Body of pancreas (tissue), 4 donors: ENCODE results near the gene CENPC. TPM values are rescaled to one million over a fixed set of nuclear protein-coding genes. Genes with fewer than 3 reads are reported as not detected.
"Not testable (repeated sequence)": the region's sequence is repeated elsewhere in the genome, so short reads cannot be mapped to it uniquely, and the experiment has no call there.

ENCODE experiments used
- ATAC-seq: fragments of 150-250 bp; one replicate; pipeline ENCODE4 v1.9.1; 2016
- DNase-seq, 4 donors: peaks; one replicate each; pipeline ENCODE4 v3.0.0-alpha.2; 2019
- H3K27ac ChIP-seq, 4 donors: fragments of 200-600 bp; sonication (generic); 1 replicate in 3 of 4; 2 replicates in 1 of 4; pipeline versions ENCODE4 v1.5.1 to v1.6.1; 2016 to 2019; ENCODE audit warnings: mild to moderate bottlenecking in 1 of 4, mixed read lengths in 1 of 4, moderate library complexity in 1 of 4
- H3K27me3 ChIP-seq, 2 donors: fragments of 200-600 bp; sonication (generic); one replicate each; pipeline ENCODE4 v1.6.0; 2016; ENCODE audit warnings: mild to moderate bottlenecking in 1 of 2
- H3K36me3 ChIP-seq, 2 donors: fragments of 200-600 bp; sonication (generic); replicated peaks in 1 of 2; 2 replicates each; pipeline ENCODE4 v1.5.1; 2016; ENCODE audit warnings: low read depth in 2 of 2; ENCODE audit not compliant: insufficient read depth in 1 of 2
- H3K4me1 ChIP-seq: fragments of 200-600 bp; sonication (generic); one replicate; pipeline ENCODE4 v1.6.0; 2016
- H3K4me3 ChIP-seq, 2 donors: fragments of 200-600 bp; sonication (generic); 1 replicate in 1 of 2; 2 replicates in 1 of 2; pipeline ENCODE4 v1.5.1; 2016 to 2019
- H3K9me3 ChIP-seq, 3 donors: fragments of 200-600 bp; sonication (generic); 1 replicate in 2 of 3; 2 replicates in 1 of 3; pipeline ENCODE4 v1.5.1; 2016
- POLR2A ChIP-seq, 3 donors: fragments of 450-650 bp; IDR thresholded peaks; one replicate each; pipeline ENCODE4 v1.6.1; 2016; ENCODE audit warnings: antibody characterized with exemption in 3 of 3, mild to moderate bottlenecking in 2 of 3
- WGBS, 2 donors: methylation state at CpG; one replicate each; pipeline ENCODE4 v1.1.5; 2017; 5-methylcytosine and 5-hydroxymethylcytosine counted together
- intact Hi-C: fragments of 100-400 bp; cut with DNase I; formaldehyde crosslinking; loops from one replicate; pipeline ENCODE4 v1.15.1; 2023
- total RNA-seq, 2 donors: library from RNA; depleted of rRNA; stranded (reverse); fragments of >200 nt; gene quantifications; one replicate each; pipeline ENCODE4 v1.1.0, GENCODE V29; 2016
- TF ChIP-seq, protein P1 (sequence below), 7 experiments: fragments of 450-650 bp in 4 of 7; fragments of 200-600 bp in 3 of 7; sonication (generic) in 3 of 7; IDR thresholded peaks; one replicate each; pipeline ENCODE4 v1.5.1; 2016 to 2019; ENCODE audit warnings: antibody characterized with exemption in 7 of 7

The CENPC gene
- total RNA-seq, 2 donors from 2014 or later = 36.8 to 44.5 TPM

DNA sequence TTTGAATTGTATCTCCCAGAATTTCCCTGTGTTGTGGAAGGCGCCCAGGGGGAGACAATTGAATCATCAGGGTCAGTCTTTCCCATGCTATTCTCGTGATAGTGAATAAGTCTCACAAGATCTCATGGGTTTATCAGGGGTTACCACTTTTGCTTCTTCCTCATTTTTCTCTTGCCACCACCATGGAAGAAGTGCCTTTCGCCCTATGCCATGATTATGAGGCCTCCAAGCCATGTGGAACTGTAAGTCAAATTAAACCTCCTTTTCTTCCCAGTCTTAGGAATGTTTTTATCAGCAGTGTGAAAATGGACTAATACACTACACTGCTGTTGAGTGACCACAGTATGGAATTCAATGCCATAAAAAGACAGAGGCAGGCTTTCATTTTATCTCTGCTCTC is 12.2 kb downstream of the CENPC start:
- peaks cover 6 to 18% of the 10 kb centered on the region in 2 donors for H3K36me3 ChIP-seq

DNA sequence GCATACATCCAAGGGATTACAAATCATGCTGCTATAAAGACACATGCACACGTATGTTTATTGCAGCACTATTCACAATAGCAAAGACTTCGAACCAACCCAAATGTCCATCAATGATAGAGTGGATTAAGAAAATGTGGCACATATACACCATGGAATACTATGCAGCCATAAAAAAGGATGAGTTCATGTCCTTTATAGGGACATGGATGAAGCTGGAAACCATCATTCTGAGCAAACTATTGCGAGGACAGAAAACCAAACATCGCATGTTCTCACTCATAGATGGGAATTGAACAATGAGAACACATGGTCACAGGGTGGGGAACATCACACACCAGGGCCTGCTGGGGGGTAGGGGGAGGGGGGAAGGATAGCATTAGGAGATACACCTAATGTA is 12.9 kb downstream of the CENPC start:
- H3K27ac ChIP-seq, intact Hi-C loops, H3K4me3 ChIP-seq, H3K9me3 ChIP-seq, H3K27me3 ChIP-seq, ATAC-seq, DNase-seq: not testable (repeated sequence)
- Histone ChIP-seq H3K4me1 (peaks cover 11% of the 10 kb centered on the region), H3K36me3 (peaks cover 3 to 18% of the 10 kb centered on the region in 2 donors)
- WGBS, 2 donors = 94 to 98% methylated on average over 4 of the region's 4 CpGs

More for the DNA sequence above, 12.2 kb downstream of the CENPC start:
- Histone ChIP-seq H3K9me3 (no peaks in the 10 kb centered on the region), H3K27me3 (no peaks in the 10 kb centered on the region), H3K27ac (no peak overlapping the region), H3K4me3 (no peak overlapping the region), H3K4me1 (peaks cover 6% of the 10 kb centered on the region)
- 98 to 99% methylated on average over 3 of the region's 3 CpGs for WGBS, 2 donors
- intact Hi-C loops = no loop called here
- ATAC-seq (no peak), DNase-seq (no peak)
- TF ChIP-seq POLR2A (IDR thresholded peaks at IDR 0.05) = no peak
- TF ChIP-seq, protein P1, sequence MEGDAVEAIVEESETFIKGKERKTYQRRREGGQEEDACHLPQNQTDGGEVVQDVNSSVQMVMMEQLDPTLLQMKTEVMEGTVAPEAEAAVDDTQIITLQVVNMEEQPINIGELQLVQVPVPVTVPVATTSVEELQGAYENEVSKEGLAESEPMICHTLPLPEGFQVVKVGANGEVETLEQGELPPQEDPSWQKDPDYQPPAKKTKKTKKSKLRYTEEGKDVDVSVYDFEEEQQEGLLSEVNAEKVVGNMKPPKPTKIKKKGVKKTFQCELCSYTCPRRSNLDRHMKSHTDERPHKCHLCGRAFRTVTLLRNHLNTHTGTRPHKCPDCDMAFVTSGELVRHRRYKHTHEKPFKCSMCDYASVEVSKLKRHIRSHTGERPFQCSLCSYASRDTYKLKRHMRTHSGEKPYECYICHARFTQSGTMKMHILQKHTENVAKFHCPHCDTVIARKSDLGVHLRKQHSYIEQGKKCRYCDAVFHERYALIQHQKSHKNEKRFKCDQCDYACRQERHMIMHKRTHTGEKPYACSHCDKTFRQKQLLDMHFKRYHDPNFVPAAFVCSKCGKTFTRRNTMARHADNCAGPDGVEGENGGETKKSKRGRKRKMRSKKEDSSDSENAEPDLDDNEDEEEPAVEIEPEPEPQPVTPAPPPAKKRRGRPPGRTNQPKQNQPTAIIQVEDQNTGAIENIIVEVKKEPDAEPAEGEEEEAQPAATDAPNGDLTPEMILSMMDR (IDR thresholded peaks at IDR 0.05) = no peak

DNA sequence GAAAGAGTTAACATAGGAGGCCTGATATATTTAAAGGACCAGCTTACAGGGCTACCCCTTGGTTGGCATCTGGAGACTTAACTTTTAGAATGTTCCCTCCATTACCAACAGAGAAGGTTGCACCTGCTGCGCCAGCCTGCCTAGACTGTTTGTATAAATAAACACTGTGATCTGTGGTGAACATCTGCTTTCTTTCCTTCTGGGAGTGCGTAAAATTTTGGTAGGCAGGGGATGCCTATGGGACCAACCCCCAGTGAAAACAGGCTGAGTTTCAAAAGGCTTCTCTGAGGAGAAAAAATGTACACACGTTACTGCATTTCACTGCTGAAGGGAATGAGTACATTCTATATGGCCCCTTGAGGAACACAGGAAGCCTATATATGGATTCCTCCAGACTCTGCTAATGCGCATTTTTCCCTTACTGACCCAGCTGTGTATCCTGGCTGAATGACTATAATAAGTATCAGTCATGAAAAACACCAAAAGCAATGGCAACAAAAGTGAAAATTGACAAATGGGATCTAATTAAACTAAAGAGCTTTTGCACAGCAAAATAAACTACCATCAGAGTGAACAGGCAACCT is 13.8 kb downstream of the CENPC start:
- H3K27ac ChIP-seq = peak overlapping the region in 1 of 4 donors; percentile 14
- intact Hi-C loops = no loop called here
- H3K4me1 ChIP-seq = peaks cover 12% of the 10 kb centered on the region
- ATAC-seq (no peak), DNase-seq (peak in 1 of 4 donors; percentile 24)
- H3K27me3 ChIP-seq = no peaks in the 10 kb centered on the region
- WGBS, 2 donors = 56 to 60% methylated on average over 4 of the region's 4 CpGs
- TF ChIP-seq, protein P1 (IDR thresholded peaks at IDR 0.05) = no peak
- no peak for TF ChIP-seq POLR2A (IDR thresholded peaks at IDR 0.05)
- H3K36me3 ChIP-seq = peaks cover 0 to 18% of the 10 kb centered on the region in 2 donors
- H3K4me3 ChIP-seq = no peak overlapping the region
- H3K9me3 ChIP-seq = no peaks in the 10 kb centered on the region

DNA sequence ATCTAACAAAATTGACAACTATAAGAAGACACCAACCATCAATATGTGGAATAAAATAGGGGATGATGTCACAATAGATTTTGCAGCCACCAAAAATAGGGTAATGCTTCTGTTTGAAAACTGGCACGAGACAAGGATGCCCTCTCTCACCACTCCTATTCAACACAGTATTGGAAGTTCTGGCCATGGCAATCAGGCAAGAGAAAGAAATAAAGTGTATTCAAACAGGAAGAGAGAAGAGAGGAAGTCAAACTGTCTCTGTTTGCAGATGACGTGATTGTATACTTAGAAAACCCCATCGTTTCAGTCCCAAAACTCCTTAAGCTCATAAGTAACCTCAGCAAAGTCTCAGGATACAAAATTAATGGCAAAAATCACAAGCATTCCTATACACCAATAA is 21.2 kb downstream of the CENPC start:
- H3K4me3 ChIP-seq, H3K4me1 ChIP-seq, H3K9me3 ChIP-seq, DNase-seq, ATAC-seq, H3K27me3 ChIP-seq, H3K27ac ChIP-seq, H3K36me3 ChIP-seq, intact Hi-C loops: not testable (repeated sequence)
- WGBS, 2 donors = 87% methylated on average over 3 of the region's 3 CpGs

GRCh38 chr4:67522851-67523671 is 22.2 kb downstream of the CENPC start:
- 85 to 87% methylated on average over 10 of the region's 10 CpGs for WGBS, 2 donors
- no peak for DNase-seq

More at GRCh38 chr4:67522851-67523671, 22.2 kb downstream of the CENPC start:
- no peak for TF ChIP-seq POLR2A (IDR thresholded peaks at IDR 0.05)
- TF ChIP-seq, protein P1 (IDR thresholded peaks at IDR 0.05) = no peak
- Histone ChIP-seq H3K9me3 (no peaks in the 10 kb centered on the region), H3K36me3 (no peaks in the 10 kb centered on the region), H3K4me1 (peaks cover 5% of the 10 kb centered on the region), H3K27ac (no peak overlapping the region), H3K4me3 (no peak overlapping the region), H3K27me3 (no peaks in the 10 kb centered on the region)
- intact Hi-C loops = no loop called here
- no peak for ATAC-seq
